ENCODE measurements around the gene REXO1. TPM values are rescaled to one million over a fixed set of nuclear protein-coding genes. Genes with fewer than 3 reads are reported as not detected.
"Not testable (repeated sequence)": the region's sequence is repeated elsewhere in the genome, so short reads cannot be mapped to it uniquely, and the experiment has no call there.

The REXO1 gene
- total and polyA plus RNA-seq, 2 of the 8 experiments (the other 6 are each of a cell fraction or from before 2014, with no cell fraction given) = 42.4 to 44.3 TPM

GRCh38 chr19:1879982-1880381 is 31.7 kb upstream of the REXO1 start:
- peaks cover 23% of the 10 kb centered on the region for H3K79me1 ChIP-seq (ENCODE audit: low read depth, low read length)
- H4K8ac ChIP-seq (ENCODE audit: extremely low read depth, insufficient read depth, low read length); DNase-seq (ENCODE audit: low read depth in 1 of 2, low spot score in 2 of 2); H4K5ac ChIP-seq (ENCODE audit: insufficient read length, low read depth, low read length); H2BK120ac ChIP-seq (replicated peaks; ENCODE audit: low read depth, low read length); H2BK5ac ChIP-seq (ENCODE audit: low read depth, low read length); H3K56ac ChIP-seq (replicated peaks; ENCODE audit: insufficient read length, low read depth, low read length); H2BK20ac ChIP-seq (ENCODE audit: low read length); H2BK15ac ChIP-seq (ENCODE audit: low read length); H3K4me3 ChIP-seq (ENCODE audit: extremely low read depth in 1 of 4, insufficient read depth in 2 of 4, low read depth in 3 of 4, low read length in 4 of 4); H3K36me3 ChIP-seq (ENCODE audit: control insufficient read depth in 2 of 4, insufficient read depth in 4 of 4, low read length in 3 of 4); H3K4me2 ChIP-seq (ENCODE audit: insufficient read depth in 1 of 2, low read depth in 2 of 2, low read length in 2 of 2); H3K23ac ChIP-seq (ENCODE audit: insufficient read length); H4K91ac ChIP-seq (replicated peaks; ENCODE audit: insufficient read length, low read length); H3K9ac ChIP-seq (replicated peaks in 1 of 4; ENCODE audit: extremely low read depth in 1 of 4, low read depth in 3 of 4, low read length in 3 of 4); H3K27me3 ChIP-seq (replicated peaks in 1 of 4; ENCODE audit: control insufficient read depth in 3 of 4, extremely low read depth in 1 of 4, insufficient read depth in 3 of 4, low read length in 3 of 4); H3K14ac ChIP-seq (ENCODE audit: insufficient read length); H2AK5ac ChIP-seq (ENCODE audit: low read depth, low read length); H2AFZ ChIP-seq (ENCODE audit: low read length); H3K9me3 ChIP-seq (ENCODE audit: insufficient read depth in 2 of 2, low read depth in 1 of 2, low read length in 1 of 2); FAIRE-seq; H3K4ac ChIP-seq (replicated peaks; ENCODE audit: insufficient read length, low read depth, low read length); CTCF ChIA-PET (ENCODE audit: partially characterized antibody); H2BK12ac ChIP-seq (ENCODE audit: low read depth, low read length); H3K27ac ChIP-seq (ENCODE audit: low read depth, low read length); H3K18ac ChIP-seq (ENCODE audit: extremely low read depth, low read length): not testable (repeated sequence)
- H3K79me2 ChIP-seq (ENCODE audit: control insufficient read depth in 1 of 2, insufficient read depth in 2 of 2, low read length in 2 of 2) = peaks cover 7 to 38% of the 10 kb centered on the region in 2 experiments
- 95% methylated on average over 12 of the region's 17 CpGs; no CpG with 5 or more reads in 1 of the 2 experiments for WGBS, 2 experiments (ENCODE audit: extremely low coverage in 1 of 2, insufficient coverage in 1 of 2, insufficient read length in 1 of 2, insufficient replicate concordance in 2 of 2, low coverage in 1 of 2, low lambda C conversion rate in 2 of 2, missing lambda C conversion rate in 1 of 2)
- POLR2A ChIA-PET (ENCODE audit: partially characterized antibody) = interaction anchor here (1.5 kb wide), 1 partner anchor 15 kb away, joined by 3 read pairs; no protein-coding TSS in a partner anchor
- peaks cover 13 to 26% of the 10 kb centered on the region in 2 experiments for H4K20me1 ChIP-seq (replicated peaks in 1 of 2; ENCODE audit: control insufficient read depth in 1 of 2, insufficient read depth in 2 of 2, low read length in 2 of 2)
- peaks cover 20% of the 10 kb centered on the region for H3K23me2 ChIP-seq (ENCODE audit: low read depth, low read length)
- peaks cover 3 to 14% (median 10%) of the 10 kb centered on the region in 4 experiments; a peak in 6 of 7 replicates for H3K4me1 ChIP-seq (replicated peaks in 1 of 4; ENCODE audit: control insufficient read depth in 3 of 4, insufficient read depth in 4 of 4, low read length in 3 of 4)

- DNase-seq (ENCODE audit: low read depth in 1 of 2, low spot score in 2 of 2); H4K8ac ChIP-seq (ENCODE audit: extremely low read depth, insufficient read depth, low read length); H3K4me3 ChIP-seq (ENCODE audit: extremely low read depth in 1 of 4, insufficient read depth in 2 of 4, low read depth in 3 of 4, low read length in 4 of 4); H2AK5ac ChIP-seq (ENCODE audit: low read depth, low read length); H3K9ac ChIP-seq (replicated peaks in 1 of 4; ENCODE audit: extremely low read depth in 1 of 4, low read depth in 3 of 4, low read length in 3 of 4); H3K27me3 ChIP-seq (replicated peaks in 1 of 4; ENCODE audit: control insufficient read depth in 3 of 4, extremely low read depth in 1 of 4, insufficient read depth in 3 of 4, low read length in 3 of 4); H4K91ac ChIP-seq (replicated peaks; ENCODE audit: insufficient read length, low read length); H3K27ac ChIP-seq (ENCODE audit: low read depth, low read length); H3K23ac ChIP-seq (ENCODE audit: insufficient read length); H2BK20ac ChIP-seq (ENCODE audit: low read length); H4K5ac ChIP-seq (ENCODE audit: insufficient read length, low read depth, low read length); H2BK12ac ChIP-seq (ENCODE audit: low read depth, low read length); H3K9me3 ChIP-seq (ENCODE audit: insufficient read depth in 2 of 2, low read depth in 1 of 2, low read length in 1 of 2); H2BK15ac ChIP-seq (ENCODE audit: low read length); H2AFZ ChIP-seq (ENCODE audit: low read length); H3K36me3 ChIP-seq (ENCODE audit: control insufficient read depth in 2 of 4, insufficient read depth in 4 of 4, low read length in 3 of 4); H3K14ac ChIP-seq (ENCODE audit: insufficient read length); POLR2A ChIA-PET (ENCODE audit: partially characterized antibody); H2BK5ac ChIP-seq (ENCODE audit: low read depth, low read length); H3K4ac ChIP-seq (replicated peaks; ENCODE audit: insufficient read length, low read depth, low read length); FAIRE-seq; CTCF ChIA-PET (ENCODE audit: partially characterized antibody); H3K56ac ChIP-seq (replicated peaks; ENCODE audit: insufficient read length, low read depth, low read length); H2BK120ac ChIP-seq (replicated peaks; ENCODE audit: low read depth, low read length); H3K4me2 ChIP-seq (ENCODE audit: insufficient read depth in 1 of 2, low read depth in 2 of 2, low read length in 2 of 2); H3K18ac ChIP-seq (ENCODE audit: extremely low read depth, low read length): not testable (repeated sequence)
- peaks cover 0 to 12% (median 8%) of the 10 kb centered on the region in 4 experiments; a peak in 6 of 7 replicates for H3K4me1 ChIP-seq (replicated peaks in 1 of 4; ENCODE audit: control insufficient read depth in 3 of 4, insufficient read depth in 4 of 4, low read length in 3 of 4)
- H3K79me2 ChIP-seq (ENCODE audit: control insufficient read depth in 1 of 2, insufficient read depth in 2 of 2, low read length in 2 of 2) = peaks cover 0 to 38% of the 10 kb centered on the region in 2 experiments; a peak in 3 of 4 replicates
- peaks cover 14% of the 10 kb centered on the region for H3K23me2 ChIP-seq (ENCODE audit: low read depth, low read length)
- WGBS, 2 experiments (ENCODE audit: extremely low coverage in 1 of 2, insufficient coverage in 1 of 2, insufficient read length in 1 of 2, insufficient replicate concordance in 2 of 2, low coverage in 1 of 2, low lambda C conversion rate in 2 of 2, missing lambda C conversion rate in 1 of 2) = 92% methylated on average over 7 of the region's 8 CpGs; no CpG with 5 or more reads in 1 of the 2 experiments
- H4K20me1 ChIP-seq (replicated peaks in 1 of 2; ENCODE audit: control insufficient read depth in 1 of 2, insufficient read depth in 2 of 2, low read length in 2 of 2) = peaks cover 6 to 20% of the 10 kb centered on the region in 2 experiments
- H3K79me1 ChIP-seq (ENCODE audit: low read depth, low read length) = peaks cover 15% of the 10 kb centered on the region
Observed at GRCh38 chr19:1878583-1878982, 30.3 kb upstream of the REXO1 start.

All from H1 (cell line).